Measurements from ENCODE around the gene MAP2K2.

DNA sequence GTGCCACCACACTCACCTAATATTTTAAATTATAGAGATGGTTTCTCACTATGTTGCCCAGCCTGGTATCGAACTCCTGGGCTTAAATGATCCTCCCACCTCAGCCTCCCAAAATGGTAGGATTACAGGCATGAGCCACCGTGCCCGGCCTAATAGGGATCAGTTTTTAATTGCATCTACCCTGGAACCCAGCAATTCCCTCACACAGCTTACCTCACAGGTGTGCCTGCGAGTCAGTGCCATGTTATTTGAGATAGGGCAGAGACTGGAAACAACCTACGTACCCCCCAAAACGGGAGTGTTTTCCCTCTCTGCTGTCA is 14.3 kb downstream of the MAP2K2 start:
- TF ChIP-seq, protein P1, sequence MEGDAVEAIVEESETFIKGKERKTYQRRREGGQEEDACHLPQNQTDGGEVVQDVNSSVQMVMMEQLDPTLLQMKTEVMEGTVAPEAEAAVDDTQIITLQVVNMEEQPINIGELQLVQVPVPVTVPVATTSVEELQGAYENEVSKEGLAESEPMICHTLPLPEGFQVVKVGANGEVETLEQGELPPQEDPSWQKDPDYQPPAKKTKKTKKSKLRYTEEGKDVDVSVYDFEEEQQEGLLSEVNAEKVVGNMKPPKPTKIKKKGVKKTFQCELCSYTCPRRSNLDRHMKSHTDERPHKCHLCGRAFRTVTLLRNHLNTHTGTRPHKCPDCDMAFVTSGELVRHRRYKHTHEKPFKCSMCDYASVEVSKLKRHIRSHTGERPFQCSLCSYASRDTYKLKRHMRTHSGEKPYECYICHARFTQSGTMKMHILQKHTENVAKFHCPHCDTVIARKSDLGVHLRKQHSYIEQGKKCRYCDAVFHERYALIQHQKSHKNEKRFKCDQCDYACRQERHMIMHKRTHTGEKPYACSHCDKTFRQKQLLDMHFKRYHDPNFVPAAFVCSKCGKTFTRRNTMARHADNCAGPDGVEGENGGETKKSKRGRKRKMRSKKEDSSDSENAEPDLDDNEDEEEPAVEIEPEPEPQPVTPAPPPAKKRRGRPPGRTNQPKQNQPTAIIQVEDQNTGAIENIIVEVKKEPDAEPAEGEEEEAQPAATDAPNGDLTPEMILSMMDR (IDR thresholded peaks at IDR 0.05) = no peak
- TF ChIP-seq MAFK (IDR thresholded peaks at IDR 0.05; ENCODE audit: partially characterized antibody) = no peak
- TF ChIP-seq CHD2 (IDR thresholded peaks at IDR 0.05; ENCODE audit: low read length, partially characterized antibody) = no peak
- TF ChIP-seq POLR2A (IDR thresholded peaks at IDR 0.05; ENCODE audit: low read length) = no peak

Data from A549 (cell line).